Measurements from ENCODE around the gene UBE2O.

The UBE2O gene

GRCh38 chr17:76484228-76484725 lies 31.3 kb upstream of the UBE2O start:
- H3K4me3 ChIP-seq (ENCODE audit: low read depth, low read length) = no peak overlapping the region
- TF ChIP-seq CTCF (IDR thresholded peaks at IDR 0.05; ENCODE audit: low read depth, low read length) = no peak

- no peak overlapping the region for H3K4me3 ChIP-seq (ENCODE audit: low read depth, low read length)
- no peak for TF ChIP-seq CTCF (IDR thresholded peaks at IDR 0.05; ENCODE audit: low read depth, low read length)
These were observed 28.2 kb upstream of the UBE2O start for GRCh38 chr17:76481071-76481655.

GRCh38 chr17:76480632-76481031 lies 27.7 kb upstream of the UBE2O start:
- TF ChIP-seq CTCF (IDR thresholded peaks at IDR 0.05; ENCODE audit: low read depth, low read length) = no peak
- no peak overlapping the region for H3K4me3 ChIP-seq (ENCODE audit: low read depth, low read length)

- no peak for TF ChIP-seq CTCF (IDR thresholded peaks at IDR 0.05; ENCODE audit: low read depth, low read length)
- H3K4me3 ChIP-seq (ENCODE audit: low read depth, low read length) = no peak overlapping the region
These were observed 26.6 kb upstream of the UBE2O start for GRCh38 chr17:76479515-76480060.

GRCh38 chr17:76478730-76479514 lies 26.0 kb upstream of the UBE2O start:
- no peak for TF ChIP-seq CTCF (IDR thresholded peaks at IDR 0.05; ENCODE audit: low read depth, low read length)
- H3K4me3 ChIP-seq (ENCODE audit: low read depth, low read length) = no peak overlapping the region

GRCh38 chr17:76478097-76478496 lies 25.1 kb upstream of the UBE2O start:
- no peak for TF ChIP-seq CTCF (IDR thresholded peaks at IDR 0.05; ENCODE audit: low read depth, low read length)
- H3K4me3 ChIP-seq (ENCODE audit: low read depth, low read length) = no peak overlapping the region

GRCh38 chr17:76477576-76477975 lies 24.6 kb upstream of the UBE2O start:
- TF ChIP-seq CTCF (IDR thresholded peaks at IDR 0.05; ENCODE audit: low read depth, low read length) = no peak
- H3K4me3 ChIP-seq (ENCODE audit: low read depth, low read length) = no peak overlapping the region

All from WI38 (cell line).